SK-N-SH treated with all-trans-retinoic acid at 6 μM for 48 hours (cell line): Measurements from ENCODE around the gene APCDD1L.

ENCODE experiments used
- ARNTL ChIP-seq: fragments of 450-650 bp; formaldehyde crosslinking; IDR thresholded peaks from 2 replicates; pipeline ENCODE4 v1.5.0; 2020; ENCODE audit warnings: low read depth, mild to moderate bottlenecking, moderate library complexity, borderline replicate concordance
- GLIS3 ChIP-seq: fragments of 250-450 bp; sonication (Bioruptor Pico); IDR thresholded peaks from 2 replicates; pipeline ENCODE4 v1.5.0; 2020; ENCODE audit warnings: mild to moderate bottlenecking, moderate library complexity
- PATZ1 ChIP-seq: fragments of 250-450 bp; sonication (Bioruptor Pico); IDR thresholded peaks from 2 replicates; pipeline ENCODE4 v1.8.0; 2020; ENCODE audit warnings: mild to moderate bottlenecking, moderate library complexity, borderline replicate concordance
- RARB ChIP-seq: fragments of 250-450 bp; sonication (Bioruptor Pico); IDR thresholded peaks from 2 replicates; pipeline ENCODE4 v1.8.0; 2021; ENCODE audit warnings: mild to moderate bottlenecking, moderate library complexity
- SNAI2 ChIP-seq: fragments of 250-450 bp; sonication (Bioruptor Pico); IDR thresholded peaks from 2 replicates; pipeline ENCODE4 v1.5.0; 2020; ENCODE audit warnings: mild to moderate bottlenecking, moderate library complexity
- TOX ChIP-seq: fragments of 250-450 bp; sonication (Bioruptor Pico); IDR thresholded peaks from 2 replicates; pipeline ENCODE4 v1.8.0; 2021; ENCODE audit warnings: mild to moderate bottlenecking, moderate library complexity, borderline replicate concordance
- ZC3H10 ChIP-seq: fragments of 250-450 bp; sonication (Bioruptor Pico); IDR thresholded peaks from 2 replicates; pipeline ENCODE4 v1.5.1; 2021; ENCODE audit warnings: mild to moderate bottlenecking, moderate library complexity
- ZFP3 ChIP-seq: fragments of 250-450 bp; sonication (Bioruptor Pico); IDR thresholded peaks from 2 replicates; pipeline ENCODE4 v1.5.0; 2020; ENCODE audit warnings: mild to moderate bottlenecking, moderate library complexity

GRCh38 chr20:58467572-58468527, 47.3 kb downstream of the APCDD1L start:
- no peak for TF ChIP-seq ZFP3 (CRISPR knock-in tag)
- TF ChIP-seq TOX (CRISPR knock-in tag): no peak
- no peak for TF ChIP-seq ARNTL (CRISPR knock-in tag)
- no peak for TF ChIP-seq PATZ1 (CRISPR knock-in tag)
- TF ChIP-seq ZC3H10 (CRISPR knock-in tag): no peak
- no peak for TF ChIP-seq SNAI2 (CRISPR knock-in tag)
- TF ChIP-seq GLIS3 (CRISPR knock-in tag): no peak
- no peak for TF ChIP-seq RARB
